Measurements from ENCODE around the gene CLTCL1.

CLTCL1 gene

DNA sequence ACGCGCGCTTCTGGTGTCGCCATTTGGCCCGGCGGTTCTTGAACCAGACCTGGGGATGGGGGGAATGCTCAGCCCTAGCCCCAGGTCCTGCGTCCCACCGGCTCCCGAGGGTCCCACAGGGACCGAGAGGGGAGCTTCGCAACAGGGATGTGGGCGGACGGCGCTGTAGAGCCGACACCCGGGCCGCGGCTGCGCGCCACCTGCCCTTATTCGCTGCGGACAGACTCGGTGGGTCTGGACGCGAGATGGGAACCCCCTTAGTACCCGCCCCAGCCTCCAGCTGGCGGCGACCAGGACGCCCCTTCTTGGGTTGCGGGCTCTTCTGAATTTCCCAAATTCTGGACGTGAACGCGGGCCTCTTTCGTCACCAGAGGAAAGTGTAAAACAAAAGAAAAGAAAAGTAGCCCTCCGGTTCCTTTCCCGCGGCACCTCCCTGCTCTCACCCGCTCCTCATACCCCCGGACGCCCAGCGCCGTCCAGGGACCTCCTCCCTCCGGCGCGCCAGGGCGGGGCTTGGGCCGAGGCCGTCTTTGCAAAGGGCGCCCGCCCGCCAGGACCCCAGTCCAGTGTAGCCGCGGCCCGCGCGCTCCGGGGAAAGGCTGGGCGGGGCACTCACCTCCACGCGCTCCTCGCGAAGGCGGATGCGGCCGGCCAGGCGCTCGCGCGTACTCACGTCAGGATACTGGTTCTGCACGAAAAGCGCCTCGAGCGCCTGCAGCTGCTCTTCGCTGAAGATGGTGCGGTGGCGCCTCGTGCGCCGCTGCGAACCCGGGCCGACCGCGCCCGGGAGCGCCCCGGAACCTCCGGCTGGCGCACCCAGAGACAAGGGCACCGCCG is 142.3 kb downstream of the CLTCL1 start:
- DNase-seq = no peak

DNA sequence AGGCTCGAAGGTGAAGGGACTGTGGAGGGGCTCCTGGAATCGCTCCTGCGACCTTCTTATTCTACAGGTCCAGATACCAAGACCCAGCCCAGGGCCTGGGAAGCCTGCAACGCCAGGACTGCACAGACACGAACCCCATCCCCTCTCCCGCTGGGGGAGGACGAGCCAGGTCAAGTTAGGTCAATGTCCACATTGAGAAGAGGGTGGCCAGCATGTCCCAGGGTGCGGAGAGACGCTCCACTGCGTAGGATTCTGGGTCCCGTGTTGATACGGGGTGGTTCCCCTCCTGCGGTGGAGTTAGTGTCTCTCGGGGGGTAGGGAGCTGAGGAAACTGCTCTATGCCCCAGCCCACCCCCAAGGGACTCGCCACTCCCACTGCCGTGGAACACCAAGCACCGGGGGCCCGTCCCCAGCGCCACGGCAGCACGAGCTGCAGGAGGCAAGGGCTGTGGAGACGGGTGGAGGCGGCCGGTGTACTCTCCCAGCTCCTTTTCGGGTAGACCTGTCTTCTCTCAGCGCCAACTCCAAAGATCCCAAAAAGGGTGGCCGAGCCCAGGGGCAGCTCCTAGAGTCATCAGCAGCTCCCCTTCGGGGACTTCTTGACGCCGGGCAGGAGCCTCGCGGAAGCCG is 143.0 kb downstream of the CLTCL1 start:
- DNase-seq = no peak

DNA sequence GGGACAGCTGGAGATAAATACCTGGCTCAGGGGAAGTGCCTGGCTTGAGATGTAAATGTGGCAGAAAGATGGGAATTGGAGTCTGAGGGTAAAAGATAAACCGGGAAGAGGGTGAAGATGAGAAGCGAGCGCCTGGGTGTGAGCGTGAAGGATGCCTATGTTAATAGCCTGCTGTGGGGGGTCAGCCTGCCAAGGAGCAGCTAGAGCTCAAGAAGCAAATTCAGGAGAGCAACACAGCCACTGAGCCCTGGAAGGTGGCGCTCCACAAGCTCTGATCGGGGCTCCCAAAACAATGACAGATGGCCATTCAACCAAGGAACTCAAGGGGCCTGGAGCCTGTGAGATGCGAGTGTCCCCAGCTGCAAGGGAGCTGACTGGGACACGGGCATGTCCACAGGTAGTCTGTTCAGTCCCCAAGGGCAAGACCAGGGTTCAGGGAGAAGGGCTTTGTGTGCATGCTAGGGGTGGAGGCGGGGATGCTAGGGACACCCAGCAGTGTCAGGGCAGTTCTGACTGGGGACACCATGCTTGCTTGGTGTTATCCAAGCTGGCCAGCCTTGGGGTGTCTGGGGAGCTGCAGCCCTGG is 144.2 kb downstream of the CLTCL1 start:
- DNase-seq = no peak

DNA sequence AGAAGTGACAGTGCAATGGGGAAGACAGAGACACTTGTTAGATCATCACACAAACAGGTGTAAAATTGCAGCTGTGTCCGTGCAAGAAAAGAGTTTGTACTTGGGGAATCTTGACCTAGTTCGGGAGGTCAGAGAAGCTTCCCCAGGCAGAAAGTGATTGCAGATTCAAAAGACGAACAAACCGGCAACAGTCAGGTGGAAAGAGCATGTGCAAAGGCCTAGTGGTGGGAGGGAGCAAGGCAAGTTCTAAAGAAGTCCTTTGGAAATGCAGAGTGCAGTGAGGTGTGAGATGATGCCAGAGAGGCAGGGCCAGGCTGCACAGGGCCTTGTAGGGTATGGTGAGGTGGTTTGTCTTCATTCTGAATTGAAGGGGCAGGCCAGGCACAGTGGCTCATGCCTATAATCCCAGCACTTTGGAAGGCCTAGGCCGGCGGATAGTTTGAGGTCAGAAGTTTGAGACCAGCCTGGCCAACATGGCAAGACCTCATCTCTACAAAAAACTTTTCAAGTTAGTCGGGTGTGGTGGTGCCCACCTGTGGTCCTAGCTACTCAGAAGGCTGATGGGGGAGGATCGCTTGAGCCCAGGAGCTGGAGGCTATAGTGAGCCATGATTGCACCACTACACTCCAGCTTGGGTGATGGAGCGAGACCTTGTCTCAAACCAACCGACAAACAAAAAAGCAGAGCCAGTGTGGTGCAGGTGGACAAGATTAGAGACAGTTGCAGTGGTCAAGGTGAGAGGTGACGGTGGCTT is 145.1 kb downstream of the CLTCL1 start:
- DNase-seq = no peak

DNA sequence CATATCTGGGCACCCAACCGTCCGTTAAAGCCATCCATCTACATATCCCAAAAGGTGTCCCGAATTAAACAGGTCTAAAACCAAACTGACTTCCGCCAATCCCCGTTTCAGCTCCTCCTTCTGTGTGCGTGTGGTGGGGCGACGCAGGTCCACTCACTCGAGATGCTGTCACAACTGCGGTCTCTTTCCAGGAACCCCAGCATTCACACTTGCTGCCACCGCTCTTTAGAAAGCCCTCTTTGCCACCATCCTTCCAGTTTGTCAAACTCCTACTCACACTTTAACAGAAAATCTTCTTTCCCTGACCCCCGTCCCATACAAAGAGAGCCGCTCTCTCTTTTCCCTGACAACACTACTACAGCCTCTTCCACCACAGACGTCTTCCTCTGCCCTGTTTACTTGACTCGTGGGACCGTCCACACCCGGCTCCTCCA is 147.5 kb downstream of the CLTCL1 start:
- DNase-seq = no peak

DNA sequence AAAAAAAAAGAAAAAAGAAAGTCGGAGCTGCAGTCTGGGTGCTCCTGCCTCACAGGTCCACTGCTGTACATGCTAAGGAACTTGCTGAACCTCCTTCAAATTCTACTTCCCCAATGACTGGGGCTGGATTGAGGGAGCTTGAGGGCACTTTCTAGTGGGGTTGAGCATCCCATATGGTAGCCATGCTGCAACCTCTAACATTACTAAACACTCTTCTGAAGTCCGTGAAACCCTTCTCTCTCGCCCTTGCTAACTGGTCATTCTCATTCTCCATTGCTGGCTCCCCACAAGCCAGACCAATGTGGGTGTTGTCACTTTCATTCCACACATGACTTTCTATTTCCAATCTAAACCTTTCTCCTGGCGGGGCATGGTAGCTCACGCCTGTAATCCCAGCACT is 148.3 kb downstream of the CLTCL1 start:
- DNase-seq = no peak

DNA sequence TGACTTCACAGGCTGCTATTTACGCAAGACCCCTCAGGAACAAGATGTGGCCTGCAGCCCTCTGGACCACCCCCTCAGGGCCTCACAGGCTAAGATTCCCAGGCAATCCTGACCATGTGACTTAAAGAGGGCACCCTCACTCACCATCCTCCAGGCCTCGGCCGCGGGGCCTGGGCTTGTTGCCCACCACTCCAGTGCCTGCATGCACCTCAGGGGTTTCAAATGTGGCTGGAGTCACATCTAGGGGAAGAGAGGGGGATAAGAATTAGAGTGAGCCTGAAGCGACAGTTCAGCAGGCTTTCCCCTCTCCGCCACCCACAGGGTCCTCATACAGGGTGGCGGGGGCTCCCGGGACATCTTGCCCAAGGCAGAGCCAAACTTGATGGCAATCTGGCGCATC is 149.1 kb downstream of the CLTCL1 start:
- DNase-seq = no peak

DNA sequence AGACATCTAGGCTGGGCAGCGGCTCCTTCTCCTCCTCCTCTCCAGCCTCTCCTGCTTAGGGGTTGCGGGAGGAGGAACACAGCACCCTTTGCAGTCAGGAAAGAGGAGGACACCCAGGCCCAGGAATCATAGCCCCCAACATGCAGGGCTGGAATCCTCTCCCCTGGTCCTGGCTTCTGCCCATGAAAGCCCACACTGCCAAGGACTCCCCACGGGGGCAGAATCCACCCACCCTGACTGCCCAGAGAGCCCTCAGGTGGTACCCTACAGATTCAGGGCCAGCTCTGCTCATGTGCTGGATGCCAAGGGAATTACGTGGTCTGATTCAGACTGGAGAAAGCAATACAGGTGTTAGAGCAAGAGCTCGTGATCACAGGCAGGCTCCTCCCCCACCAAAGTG is 151.5 kb downstream of the CLTCL1 start:
- no peak for DNase-seq

DNA sequence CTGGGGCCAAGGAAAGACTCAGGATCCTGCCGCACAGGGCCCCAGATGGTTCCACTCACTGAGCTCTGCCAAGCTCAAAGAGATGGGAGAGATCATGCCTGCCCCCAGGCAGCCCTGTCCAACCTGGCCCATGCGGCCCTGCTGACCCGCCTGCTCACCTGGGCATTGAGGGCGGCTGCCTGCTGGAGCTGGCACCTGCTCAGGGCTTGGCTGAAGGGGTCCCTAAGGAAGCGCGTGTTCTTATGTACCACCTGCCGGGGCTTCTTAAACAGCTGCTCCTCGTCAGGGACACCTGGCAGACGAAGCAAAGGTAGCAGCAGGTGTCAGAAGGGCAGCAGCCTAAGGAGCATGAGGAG is 152.5 kb downstream of the CLTCL1 start:
- no peak for DNase-seq

DNA sequence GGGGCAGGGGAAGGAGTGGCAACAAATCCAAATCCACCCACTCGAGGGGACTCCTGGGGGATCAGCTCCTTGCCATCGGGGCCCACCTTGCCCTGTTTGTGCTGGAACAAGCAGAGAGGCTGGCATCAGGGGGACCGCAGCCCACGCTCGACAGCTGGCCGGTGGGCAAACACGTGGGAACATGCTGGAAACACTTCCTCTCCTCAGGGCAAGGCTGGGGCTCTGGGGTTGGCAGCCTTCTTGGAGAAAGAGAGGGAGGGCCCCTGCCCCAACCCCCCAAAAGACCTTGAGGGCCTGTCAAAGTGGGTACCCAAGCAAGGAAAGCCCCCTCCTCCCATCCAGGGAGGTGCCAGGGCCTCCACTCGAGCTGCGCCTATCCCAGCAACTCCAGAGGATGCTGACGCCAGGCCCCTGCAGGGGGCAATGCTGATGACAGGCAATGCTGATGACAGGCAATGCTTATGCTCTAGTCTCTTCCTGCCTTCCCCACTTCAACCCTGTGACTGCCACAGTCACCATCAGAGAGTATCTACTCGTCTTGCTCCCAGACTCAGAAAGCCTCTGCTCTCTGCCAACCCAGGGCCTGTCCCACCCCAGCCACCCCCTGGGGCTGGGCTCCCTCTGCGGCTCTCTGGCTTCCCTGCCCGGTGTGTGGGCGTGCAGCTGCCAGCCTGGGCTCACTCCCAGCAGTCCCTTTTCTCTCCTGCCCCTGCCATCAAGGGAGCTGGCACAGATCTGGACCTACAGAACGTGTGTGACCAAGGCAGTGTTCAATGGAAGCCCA is 153.1 kb downstream of the CLTCL1 start:
- DNase-seq = no peak

DNA sequence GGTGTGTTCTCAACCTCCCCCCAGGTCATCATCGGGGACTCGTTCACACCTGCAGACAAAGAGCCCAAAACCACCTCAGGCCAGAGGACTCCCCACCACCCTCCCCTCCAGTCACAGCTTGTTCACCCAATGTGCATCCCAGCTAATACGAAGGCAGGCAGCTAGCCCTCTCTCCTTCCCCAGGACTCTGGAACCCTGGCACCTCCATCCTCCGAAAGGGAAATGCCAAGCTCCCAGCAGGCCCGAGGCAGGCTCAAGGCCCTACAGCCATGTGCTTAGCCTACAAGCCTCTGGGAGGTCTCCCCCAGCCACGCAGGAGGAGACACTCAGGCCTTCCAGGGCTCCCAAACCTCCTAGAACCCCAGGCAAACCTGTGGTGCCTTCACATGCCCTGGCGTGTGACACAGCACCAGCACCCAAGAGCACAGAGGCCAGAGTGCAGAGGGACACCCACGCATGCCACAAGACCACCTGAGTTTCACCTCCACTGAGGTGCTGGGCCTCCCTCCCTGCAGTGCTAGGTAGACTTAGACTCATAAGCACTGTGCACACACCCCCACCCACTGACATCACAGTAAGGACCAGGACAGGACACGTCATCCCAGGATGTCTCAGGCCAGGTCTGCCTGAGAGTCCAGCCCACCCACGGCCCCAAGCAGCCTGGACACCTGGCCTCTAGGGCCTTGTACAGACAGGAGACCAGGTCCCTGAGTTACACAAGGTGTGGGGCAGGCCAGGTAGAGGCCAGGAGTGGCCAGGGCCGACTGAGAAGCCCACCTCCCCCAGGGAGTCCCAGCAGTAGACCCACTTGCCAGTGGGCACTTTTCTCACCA is 153.9 kb downstream of the CLTCL1 start:
- no peak for DNase-seq

DNA sequence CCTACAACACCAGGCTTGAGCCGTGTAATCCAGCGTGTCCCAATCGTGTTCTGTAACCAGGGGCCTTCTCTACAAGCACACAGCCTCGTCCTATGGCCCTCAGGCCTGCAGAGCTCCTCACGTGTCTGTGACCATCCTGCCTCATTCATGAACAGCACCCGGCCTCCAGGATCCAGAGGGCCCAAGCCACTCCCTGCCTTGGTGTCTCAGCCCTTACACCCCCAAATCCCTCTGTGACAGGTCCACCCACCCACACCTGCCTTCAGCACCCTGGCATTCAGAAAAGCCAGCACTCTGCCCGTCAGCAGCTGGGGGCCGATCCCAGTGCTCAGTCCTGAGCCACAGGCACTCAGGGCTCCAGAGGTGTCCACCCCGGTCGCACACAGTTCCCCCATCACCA is 154.6 kb downstream of the CLTCL1 start:
- DNase-seq = no peak

DNA sequence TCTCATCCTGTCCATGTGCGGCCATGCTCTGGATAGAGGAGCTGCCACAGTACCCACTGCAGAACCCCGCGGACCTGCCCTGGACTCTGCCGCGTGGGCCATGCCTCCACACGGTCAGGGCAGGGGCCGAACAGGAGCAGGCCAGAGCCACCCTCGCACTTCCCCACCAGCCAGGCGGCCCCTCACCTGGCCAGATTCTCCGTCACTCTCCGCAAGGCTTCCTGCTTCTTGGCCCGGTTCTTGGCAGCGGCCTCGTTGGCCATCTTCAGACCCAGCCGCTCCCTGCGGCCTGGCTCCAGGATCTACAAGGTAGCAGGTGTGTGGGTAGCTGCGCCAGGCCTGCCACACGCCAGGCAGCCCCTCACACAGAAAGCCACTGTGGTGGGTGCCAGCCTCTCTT is 156.6 kb downstream of the CLTCL1 start:
- no peak for DNase-seq

DNA sequence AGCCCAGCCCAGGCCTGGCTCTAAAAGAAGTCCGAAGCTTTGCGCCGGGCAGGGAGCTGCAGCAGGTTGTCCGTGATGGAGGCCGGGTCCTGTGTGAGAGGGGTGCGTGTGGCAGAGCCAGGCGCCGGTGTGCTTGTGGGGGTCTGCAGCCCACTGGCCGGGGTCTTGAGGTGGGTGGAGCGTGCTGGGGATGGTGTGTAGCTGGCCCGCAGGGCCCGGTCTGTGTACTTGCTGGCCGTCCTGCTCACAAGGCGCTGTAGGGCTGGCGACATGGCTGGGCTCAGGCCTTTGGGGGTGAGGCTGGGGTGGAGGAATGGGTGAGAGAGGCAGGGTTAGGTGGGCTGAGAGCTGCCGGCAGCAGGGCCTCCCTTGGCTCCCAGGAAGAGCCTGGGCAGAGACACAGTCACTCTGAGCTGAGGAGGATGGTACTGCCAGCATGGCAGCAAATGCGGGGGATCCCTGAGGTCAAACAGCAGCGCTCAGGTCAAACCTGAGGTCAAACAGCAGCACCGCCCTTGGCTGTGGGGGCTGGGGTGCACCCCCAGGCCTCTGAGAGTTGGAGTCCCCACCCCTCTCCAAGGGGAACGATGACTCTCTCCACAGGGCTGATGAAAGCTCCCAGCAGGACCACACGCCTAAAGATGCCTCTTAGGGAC is 157.2 kb downstream of the CLTCL1 start:
- DNase-seq = no peak

DNA sequence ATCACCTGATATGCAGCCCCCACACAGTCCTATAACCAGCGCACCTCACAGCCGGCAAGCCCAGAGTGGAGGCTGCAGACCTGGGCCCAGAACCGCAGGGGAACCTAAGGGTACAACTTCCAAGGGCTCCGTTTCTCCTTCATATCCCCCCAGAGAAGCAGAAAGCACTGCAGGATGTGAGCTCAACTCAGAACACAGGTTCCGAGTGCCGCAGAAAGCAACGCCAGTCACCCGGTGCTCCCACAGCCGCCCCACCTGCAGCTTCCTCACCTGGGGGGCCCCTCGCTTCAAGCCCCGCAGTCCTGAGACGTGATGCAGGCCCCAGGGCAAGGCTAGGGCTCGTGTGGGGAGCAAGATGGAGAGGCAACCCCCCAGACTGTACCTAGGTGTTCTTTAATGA is 158.0 kb downstream of the CLTCL1 start:
- DNase-seq = no peak

DNA sequence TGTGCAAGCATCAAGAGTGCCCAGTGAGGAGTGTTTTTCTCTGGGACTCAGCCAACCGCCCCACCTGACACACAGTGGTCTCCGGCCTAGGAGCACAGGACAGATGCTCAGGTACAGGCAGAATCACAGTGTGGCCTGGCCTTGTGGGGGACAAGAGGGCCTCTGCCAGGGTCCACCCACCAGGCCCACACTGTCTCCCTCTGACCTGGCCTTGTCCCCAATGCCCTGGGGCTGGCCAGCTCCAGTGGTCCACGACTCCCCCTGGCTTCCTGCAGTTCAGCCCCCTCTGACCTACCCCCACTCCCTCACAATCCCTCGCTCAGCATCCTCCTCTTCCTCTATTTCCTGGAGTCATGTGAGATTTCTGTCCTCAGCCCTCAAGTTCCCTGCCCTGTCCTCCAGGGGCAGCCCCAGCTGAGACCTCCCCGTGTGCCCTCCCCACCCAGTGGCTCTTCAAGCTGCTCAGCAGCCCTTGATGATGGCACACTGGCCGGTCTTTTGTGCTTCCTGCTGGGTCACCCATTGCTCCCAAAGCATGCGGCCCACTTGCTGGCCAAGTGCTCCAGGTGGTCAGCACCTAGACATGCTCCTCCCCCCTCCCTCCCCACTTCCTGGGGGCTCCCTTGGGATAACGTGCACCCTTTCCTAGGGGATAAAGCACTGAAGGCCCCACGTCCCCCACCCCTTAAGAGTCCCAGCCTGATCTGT is 158.7 kb downstream of the CLTCL1 start:
- DNase-seq = no peak

DNA sequence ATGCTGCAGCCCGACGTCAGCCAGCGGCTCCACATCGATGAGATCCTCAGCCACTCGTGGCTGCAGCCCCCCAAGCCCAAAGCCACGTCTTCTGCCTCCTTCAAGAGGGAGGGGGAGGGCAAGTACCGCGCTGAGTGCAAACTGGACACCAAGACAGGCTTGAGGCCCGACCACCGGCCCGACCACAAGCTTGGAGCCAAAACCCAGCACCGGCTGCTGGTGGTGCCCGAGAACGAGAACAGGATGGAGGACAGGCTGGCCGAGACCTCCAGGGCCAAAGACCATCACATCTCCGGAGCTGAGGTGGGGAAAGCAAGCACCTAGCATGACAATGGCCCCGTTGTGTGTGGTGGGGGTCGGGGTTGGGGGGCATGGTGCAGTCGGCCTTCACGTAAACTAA is 159.4 kb downstream of the CLTCL1 start:
- no peak for DNase-seq

DNA sequence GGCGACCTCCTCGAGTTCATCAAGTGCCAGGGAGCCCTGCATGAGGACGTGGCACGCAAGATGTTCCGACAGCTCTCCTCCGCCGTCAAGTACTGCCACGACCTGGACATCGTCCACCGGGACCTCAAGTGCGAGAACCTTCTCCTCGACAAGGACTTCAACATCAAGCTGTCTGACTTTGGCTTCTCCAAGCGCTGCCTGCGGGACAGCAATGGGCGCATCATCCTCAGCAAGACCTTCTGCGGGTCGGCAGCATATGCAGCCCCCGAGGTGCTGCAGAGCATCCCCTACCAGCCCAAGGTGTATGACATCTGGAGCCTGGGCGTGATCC is 159.9 kb downstream of the CLTCL1 start:
- no peak for DNase-seq

DNA sequence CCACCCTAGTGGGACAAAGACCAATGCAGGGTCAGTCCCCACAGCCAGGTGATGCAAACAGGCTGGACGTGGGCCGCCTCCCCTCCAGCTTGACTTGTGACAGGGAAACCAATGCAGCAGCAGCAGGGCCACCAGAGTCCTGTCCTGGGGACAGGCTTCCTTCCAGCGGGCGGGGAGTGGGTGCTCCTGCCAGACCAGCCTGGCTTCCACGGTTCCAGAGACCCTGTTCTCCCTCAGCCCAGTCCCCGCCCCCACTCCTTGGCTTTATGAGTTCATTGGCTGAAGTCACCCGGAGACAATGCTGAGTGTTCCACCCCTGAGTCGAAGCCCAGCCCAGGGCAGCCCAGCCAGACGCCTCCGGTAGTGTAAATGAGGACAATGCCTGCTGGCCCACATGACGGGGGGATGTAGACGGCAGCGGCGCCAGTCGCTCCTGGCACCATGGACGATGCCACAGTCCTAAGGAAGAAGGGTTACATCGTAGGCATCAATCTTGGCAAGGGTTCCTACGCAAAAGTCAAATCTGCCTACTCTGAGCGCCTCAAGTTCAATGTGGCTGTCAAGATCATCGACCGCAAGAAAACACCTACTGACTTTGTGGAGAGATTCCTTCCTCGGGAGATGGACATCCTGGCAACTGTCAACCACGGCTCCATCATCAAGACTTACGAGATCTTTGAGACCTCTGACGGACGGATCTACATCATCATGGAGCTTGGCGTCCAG is 160.4 kb downstream of the CLTCL1 start, which contains the start of gene TSSK2:
Gene TSSK2 (plus strand): TSS at position 350 of the 726 bp plus-strand sequence. CDS start 92 bp downstream, at position 442.
- no peak for DNase-seq

DNA sequence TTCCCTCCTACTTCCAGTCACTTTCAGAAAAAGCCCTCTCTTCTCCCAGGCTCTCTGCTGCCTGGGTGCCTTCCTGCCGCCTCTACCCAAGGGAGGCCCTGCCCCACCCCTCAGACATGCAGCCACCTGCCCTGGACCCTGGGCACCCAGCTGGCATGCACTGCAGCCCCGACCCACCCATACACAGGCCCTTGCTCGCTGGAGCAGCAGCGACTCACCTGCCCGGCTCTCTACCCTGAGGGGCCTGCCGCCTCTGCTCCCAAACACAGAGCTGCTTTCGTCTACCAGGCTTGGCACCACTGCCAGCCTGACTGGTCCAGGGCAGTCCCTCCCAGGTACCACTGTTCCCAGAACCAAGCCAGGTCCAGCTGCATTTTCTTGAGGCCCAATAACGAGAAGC is 161.6 kb downstream of the CLTCL1 start:
- DNase-seq = no peak
